T-helper 1 cell treated with Interleukin-12 subunit alpha and Interleukin-12 subunit beta and Interleukin-4 antibody, amounts not matched to agents 30 ng/mL and 1 ng/mL, for 36 hours (primary cell): ENCODE data around the gene PRSS16. TPM values are rescaled to one million over a fixed set of nuclear protein-coding genes. Genes with fewer than 3 reads are reported as not detected.
"Not testable (repeated sequence)": the region's sequence is repeated elsewhere in the genome, so short reads cannot be mapped to it uniquely, and the experiment has no call there.

Experiments used
- intact Hi-C: fragments of 100-400 bp; cut with micrococcal nuclease; formaldehyde crosslinking; loops from one replicate; pipeline ENCODE4 v1.15.1; 2024
- total RNA-seq: library from RNA; stranded (reverse); gene quantifications from 2 replicates; pipeline ENCODE4 v1.2.3, GENCODE V29; 2022

Gene PRSS16
- 0.25 and 0.54 TPM in 2 replicates for total RNA-seq

DNA sequence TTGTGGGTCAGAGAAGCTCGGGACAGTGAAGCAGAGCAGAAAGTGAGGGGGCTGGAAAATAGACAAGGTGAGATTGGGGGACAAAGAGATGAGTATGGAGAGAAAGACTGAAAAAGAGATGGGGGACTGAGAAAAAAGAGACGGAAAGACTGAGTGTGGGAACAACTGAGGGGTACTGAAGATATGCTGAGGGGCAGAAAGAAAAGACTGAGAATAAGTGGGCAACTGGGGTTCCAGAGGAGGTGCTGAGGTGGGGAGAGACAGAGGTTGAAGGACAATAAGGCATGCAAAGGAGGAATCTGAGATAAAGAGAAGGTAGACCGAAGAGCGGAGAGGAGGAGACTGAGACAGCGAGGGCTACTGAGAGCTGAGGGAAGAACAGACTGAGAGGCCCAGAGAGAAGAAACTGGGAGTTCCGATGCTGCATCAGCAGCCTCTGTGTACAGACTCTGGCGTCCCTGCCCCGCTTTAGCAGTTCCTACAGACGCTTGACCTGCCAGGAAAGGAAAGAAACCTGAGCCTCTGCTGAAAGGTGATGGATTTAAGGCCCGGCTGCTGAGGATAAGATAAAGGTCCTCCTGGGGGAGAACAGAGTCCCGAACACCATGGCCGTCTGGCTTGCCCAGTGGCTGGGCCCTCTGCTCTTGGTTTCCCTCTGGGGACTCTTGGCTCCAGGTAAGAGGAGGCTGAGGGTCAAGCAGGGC is at the start of gene PRSS16:
PRSS16 (plus strand) TSS at position 569 of the 704 bp plus-strand sequence; CDS start at position 606, 37 bp downstream.
- intact Hi-C loops: no loop called here

DNA sequence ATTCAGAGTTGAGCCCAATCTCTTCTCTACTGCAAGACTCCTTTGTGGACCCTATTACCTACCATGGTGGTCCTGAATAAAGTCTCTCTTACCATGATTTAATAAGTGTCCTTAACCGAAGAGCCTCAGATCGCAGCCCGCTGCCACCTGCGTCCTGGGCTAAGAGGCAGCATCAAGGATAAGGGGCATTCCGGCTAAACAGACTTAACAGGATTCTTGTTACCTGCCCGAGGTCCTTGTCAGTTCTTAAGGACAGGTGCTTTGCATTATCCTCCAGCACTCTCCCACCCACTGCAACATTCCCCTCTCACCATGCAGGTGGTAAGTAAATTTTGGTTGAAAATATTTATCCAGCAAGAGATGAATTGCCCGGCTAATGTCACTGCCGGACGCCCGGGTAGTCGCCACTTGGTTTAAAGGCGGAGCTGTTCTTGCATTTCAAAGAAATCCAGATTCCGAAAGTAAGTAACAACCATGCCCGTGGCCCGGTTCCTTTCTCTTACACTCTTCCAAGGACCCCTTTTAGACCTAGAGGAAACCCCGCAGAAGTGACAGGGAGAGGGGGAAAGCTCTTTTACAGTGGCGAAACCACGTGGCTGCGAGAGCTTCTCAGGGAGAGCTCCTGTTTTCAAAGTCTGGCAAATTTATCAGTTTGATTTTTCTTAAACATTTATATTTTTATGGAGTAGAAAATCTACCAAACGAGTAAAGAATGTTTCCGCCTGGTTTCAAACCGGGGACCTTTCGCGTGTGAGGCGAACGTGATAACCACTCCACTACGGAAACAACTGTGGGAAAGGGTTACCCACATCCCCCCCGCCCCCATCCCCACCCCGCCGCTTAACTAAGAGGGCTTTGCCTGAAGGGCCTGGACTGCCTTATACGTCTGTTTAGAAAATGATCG is 41.9 kb upstream of the PRSS16 start:
- intact Hi-C loops: no loop called here

DNA sequence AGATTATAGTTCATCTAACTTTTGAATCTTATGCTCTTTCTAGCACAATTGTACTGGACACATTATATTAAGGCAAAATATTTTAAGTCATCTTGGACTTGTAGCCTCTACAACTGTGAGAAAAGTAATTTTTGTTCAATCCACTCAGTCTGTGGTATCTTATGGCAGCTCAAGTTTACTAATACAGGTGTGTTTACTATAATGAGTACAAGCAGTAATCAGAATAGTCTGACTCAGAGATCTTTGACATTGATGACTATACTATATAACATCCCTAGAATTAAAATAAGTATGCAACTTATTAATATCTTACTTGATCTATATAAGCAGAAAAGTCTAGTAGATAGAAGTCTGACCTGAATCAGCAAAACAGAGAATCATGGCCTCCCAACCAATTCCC is 40.7 kb upstream of the PRSS16 start:
- intact Hi-C loops: no loop called here

DNA sequence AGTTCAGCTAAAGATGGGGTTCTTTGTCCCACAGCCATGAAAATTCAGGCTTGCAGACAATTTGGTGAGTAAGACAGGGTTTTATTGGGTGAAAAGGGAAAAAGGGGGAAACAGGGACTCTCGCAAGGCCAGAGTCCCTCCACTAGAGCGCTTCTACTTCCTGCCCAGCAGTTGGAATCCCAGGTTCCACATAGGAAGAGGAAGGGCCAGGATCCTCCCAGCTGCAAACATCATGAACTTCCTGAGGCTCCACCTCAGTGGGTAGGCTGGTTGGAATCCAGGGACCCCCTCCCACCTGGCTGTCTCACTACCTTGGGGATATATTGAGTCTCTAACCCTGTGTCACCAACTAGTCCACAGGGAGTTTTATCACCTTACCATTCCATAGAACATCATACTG is 39.5 kb upstream of the PRSS16 start:
- intact Hi-C loops: no loop called here

DNA sequence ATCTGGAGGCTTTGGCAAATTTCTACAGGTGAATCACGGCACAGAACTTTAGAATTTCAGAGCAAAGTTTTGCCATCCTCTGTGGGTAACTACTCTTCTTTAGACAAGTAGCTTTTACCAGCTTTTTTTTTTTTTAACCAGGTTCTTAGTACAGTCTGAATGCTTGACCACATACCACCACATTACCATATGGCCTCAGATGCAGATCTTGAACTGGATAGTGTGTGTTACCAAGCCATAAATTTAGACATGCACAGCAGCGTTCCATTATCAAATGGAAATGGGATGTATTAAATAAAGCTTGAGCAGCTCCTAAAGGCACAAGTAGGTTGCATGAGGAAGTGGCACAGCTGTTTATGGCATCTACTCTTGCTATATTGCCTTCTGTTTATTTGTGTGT is 38.3 kb upstream of the PRSS16 start:
- intact Hi-C loops: no loop called here

DNA sequence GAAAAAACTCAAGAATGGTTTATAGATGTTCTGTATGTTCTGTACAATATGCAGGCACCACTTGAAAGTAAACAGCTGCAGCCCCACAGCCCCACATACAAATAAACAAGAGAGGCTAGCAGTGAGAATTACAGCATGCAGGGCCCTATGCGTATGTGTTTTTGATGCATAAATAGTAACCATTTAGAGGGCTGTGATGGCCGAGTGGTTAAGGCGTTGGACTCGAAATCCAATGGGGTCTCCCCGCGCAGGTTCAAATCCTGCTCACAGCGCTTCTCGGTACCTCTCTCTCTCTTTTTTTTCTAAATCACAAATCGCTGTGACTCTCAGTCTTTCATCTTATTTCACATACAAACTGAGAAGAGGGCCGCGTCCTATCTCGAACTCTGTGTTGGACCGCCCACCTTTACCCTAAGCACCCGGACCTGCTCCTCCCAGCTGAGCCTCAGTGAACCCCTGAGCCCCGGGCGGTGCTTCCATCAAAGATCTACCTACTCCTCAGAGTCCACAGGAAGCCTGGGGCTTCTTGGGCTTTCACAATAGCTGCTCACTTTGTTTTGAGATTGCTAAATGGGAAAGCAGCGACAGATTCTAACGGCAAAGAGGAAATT is 37.7 kb upstream of the PRSS16 start:
- intact Hi-C loops: no loop called here

DNA sequence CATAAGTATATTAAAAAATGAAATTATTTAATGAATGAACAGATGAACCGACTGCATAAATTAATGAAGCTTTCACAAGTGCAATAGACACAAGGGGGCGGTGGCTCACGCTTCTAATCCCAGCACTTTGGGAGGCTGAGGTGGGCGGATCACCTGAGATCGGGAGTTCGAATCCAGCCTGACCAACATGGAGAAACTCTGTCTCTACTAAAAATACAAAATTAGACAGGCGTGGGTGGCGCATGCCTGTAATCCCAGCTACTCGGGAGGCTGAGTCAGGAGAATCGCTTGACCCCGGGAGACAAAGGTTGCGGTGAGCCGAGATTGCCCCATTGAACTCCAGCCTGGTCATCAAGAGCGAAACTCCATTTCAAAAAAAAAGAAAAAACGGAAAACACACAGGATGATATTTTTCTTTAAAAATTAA is 34.4 kb upstream of the PRSS16 start:
- intact Hi-C loops: not testable (repeated sequence)

DNA sequence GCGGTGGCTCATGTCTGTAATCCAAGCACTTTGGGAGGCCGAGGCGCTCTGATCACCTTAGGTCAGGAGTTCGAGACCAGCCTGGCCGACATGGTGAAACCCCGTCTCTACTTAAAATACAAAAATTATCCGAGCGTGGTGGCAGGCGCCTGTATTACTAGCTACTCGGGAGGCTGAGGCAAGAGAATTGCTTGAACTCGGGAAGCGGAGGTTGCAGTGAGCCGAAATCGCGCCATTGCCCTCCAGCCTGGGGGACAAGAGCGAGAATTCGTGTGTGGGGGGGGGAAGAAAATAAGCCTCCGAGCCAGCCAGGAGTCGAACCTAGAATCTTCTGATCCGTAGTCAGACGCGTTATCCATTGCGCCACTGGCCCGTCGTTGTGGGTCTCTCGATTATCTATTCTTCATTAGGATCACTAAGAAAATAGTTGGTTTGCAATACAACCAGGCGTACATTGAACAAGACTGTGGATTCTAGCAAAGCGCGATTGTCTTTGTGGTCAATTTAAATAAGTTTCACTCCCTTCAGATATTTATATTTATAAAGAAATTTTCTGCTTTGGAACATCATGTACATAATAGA is 33.9 kb upstream of the PRSS16 start:
- intact Hi-C loops: loop anchor here (2.0 kb wide), 1 partner anchor 23 kb away; no protein-coding TSS in a partner anchor

- intact Hi-C loops: loop anchor here (2.0 kb wide), 1 partner anchor 23 kb away; no protein-coding TSS in a partner anchor
Measured at GRCh38 chr6:27214126-27214601, 33.3 kb upstream of the PRSS16 start.

DNA sequence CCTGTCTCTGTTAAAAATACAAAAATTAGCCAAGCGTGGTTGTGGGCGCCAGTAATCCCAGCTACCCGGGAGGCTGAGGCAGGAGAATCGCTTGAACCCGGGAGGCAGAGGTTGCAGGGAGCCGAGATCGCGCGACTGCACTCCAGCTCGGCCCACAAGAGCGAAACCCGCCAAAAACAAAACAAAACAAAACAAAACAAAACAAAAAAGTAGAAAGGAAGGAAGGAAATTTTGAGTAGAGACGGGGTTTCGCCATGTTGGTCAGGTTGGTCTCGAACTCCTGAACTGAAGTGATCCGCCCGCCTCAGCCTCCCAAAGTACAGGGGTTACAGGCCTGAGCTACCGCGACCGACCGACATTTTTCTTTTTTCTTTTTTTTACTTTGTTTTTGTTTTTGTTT is 30.6 kb upstream of the PRSS16 start:
- intact Hi-C loops: no loop called here

DNA sequence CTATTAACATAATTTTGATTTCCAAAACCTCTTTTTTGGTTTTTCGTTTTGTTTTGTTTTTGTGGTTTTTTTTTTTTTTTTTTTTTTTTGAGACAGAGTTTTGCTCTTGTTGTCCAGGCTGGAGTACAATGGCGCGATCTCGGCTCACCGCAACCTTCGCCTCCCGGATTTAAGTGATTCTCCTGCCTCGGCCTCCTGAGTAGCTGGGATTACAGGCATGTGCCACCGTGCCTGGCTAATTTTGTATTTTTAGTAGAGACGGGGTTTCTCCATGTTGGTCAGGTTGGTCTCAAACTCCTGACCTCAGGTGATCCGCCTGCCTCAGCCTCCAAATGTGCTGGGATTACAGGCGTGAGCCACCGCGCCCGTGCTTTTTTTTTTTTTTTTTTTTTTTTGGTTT is 24.5 kb upstream of the PRSS16 start:
- intact Hi-C loops: not testable (repeated sequence)

- intact Hi-C loops: no loop called here
Measured at GRCh38 chr6:27224729-27225128, 22.8 kb upstream of the PRSS16 start.

DNA sequence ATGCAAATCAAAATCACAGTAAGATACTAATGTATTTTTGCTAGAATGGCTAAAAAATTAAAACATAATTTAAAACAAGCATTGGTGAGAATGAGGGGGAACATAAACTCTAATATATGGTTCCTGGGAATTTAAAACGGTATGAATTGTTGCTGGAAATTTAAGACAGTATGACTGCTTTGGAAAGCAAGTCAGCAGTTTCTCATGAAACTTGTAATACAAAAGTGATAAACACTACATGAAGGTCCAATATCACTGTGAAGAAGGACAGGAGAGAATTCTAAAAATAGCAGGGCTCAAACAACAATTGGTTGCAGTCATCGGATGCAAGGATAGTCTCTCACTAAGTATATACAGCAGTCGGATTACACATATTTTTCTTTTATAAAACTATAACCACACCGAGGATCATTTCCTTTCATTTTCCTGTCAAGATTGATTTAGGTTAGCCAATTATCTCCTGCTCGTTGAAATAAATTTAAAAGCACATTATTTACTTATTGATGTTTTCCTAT is 18.5 kb upstream of the PRSS16 start:
- intact Hi-C loops: no loop called here

DNA sequence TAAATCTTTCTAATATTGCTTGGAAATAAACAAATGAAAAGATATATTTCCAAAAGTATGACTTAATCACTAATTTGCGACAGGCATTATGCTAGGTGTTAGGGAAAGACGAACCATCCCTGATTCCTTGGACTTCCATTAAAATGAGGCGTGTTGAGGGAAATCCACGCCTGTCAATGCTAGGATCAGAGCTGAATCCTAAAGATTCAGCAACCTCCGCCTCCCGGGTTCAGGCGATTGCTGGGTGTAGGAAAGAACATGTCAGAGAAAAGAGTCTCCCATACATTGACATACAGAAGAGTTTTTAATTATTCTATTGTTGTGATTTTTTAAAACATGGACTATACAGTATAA is 16.8 kb upstream of the PRSS16 start:
- intact Hi-C loops: no loop called here

DNA sequence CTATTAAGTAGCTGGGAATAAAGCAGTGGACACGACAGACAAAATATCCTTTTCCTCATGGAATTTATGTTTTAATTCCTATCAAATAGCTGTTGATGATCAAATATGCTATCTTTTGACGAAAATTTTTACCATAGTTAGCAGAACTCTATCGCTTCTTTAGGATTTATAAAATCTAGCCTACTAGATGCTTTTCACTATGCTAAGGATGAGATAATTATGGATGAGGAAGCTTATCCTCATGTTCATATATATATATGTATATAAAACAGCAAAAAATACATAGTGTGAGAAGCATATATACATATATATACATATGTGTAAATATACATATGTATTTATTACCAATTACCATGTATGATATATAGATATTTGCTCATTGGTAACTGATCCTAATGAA is 12.9 kb upstream of the PRSS16 start:
- intact Hi-C loops: no loop called here

GRCh38 chr6:27237089-27237803 is 10.3 kb upstream of the PRSS16 start:
- intact Hi-C loops: loop anchor here (2.0 to 5.0 kb wide), 6 partner anchors 22 to 430 kb away; no protein-coding TSS in a partner anchor

GRCh38 chr6:27238010-27238983 is 9.2 kb upstream of the PRSS16 start:
- intact Hi-C loops: loop anchor here (5.0 kb wide), 5 partner anchors 44 to 429 kb away; no protein-coding TSS in a partner anchor

DNA sequence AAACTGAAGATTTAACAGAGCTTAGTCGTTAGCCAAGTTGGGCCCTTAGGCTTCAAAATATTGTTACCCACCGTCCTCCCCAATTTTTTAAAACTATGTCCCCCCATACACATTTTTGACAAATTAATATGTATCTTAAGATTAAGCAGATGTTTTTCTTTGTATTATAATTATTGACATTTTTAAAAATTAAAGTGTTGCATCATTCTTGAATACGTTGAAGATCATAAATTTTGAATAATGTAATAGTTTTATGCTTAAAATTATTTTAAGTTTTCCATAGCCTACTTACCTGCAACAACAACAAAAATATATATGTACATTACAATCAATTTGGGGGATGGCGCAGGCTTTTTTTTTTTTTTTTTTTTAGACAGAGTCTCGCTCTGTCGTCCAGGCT is 8.2 kb upstream of the PRSS16 start:
- intact Hi-C loops: loop anchor here (5.0 kb wide), 5 partner anchors 43 to 428 kb away; no protein-coding TSS in a partner anchor

- intact Hi-C loops: no loop called here
Measured at GRCh38 chr6:27241443-27241842, 6.1 kb upstream of the PRSS16 start.
